ENCODE data around the gene CHCHD3.

Gene CHCHD3

GRCh38 chr7:133108023-133108422 lies 26.1 kb upstream of the CHCHD3 start:
- TF ChIP-seq FOXP2 (optimal IDR thresholded peaks at IDR 0.05; ENCODE audit: borderline replicate concordance, extremely low read depth, extremely low read length, insufficient read depth) = no peak
- no peak for TF ChIP-seq TAF1 (IDR thresholded peaks at IDR 0.05; ENCODE audit: borderline replicate concordance, insufficient read depth, low read length)

GRCh38 chr7:133102276-133103060 lies 20.6 kb upstream of the CHCHD3 start:
- no peak for TF ChIP-seq SIN3A (IDR thresholded peaks at IDR 0.05; ENCODE audit: borderline replicate concordance, insufficient read depth, low read length)
- no peak for TF ChIP-seq POLR2AphosphoS5 (IDR thresholded peaks at IDR 0.05; ENCODE audit: low read depth, low read length)
- TF ChIP-seq FOXP2 (optimal IDR thresholded peaks at IDR 0.05; ENCODE audit: borderline replicate concordance, extremely low read depth, extremely low read length, insufficient read depth) = no peak
- no peak for TF ChIP-seq TAF1 (IDR thresholded peaks at IDR 0.05; ENCODE audit: borderline replicate concordance, insufficient read depth, low read length)
- TF ChIP-seq REST (IDR thresholded peaks at IDR 0.05; ENCODE audit: insufficient read depth in 1 of 2, low read depth in 2 of 2, low read length in 2 of 2) = no peak

- no peak for TF ChIP-seq FOXP2 (optimal IDR thresholded peaks at IDR 0.05; ENCODE audit: borderline replicate concordance, extremely low read depth, extremely low read length, insufficient read depth)
- no peak for TF ChIP-seq SIN3A (IDR thresholded peaks at IDR 0.05; ENCODE audit: borderline replicate concordance, insufficient read depth, low read length)
These were observed 17.9 kb upstream of the CHCHD3 start for GRCh38 chr7:133099633-133100286.

- TF ChIP-seq POLR2AphosphoS5 (IDR thresholded peaks at IDR 0.05; ENCODE audit: low read depth, low read length) (no peak), REST (IDR thresholded peaks at IDR 0.05; ENCODE audit: insufficient read depth in 1 of 2, low read depth in 2 of 2, low read length in 2 of 2) (no peak)
These were observed 13.3 kb upstream of the CHCHD3 start for GRCh38 chr7:133095119-133095671.

GRCh38 chr7:133091943-133092464 lies 10.1 kb upstream of the CHCHD3 start:
- TF ChIP-seq SIN3A (IDR thresholded peaks at IDR 0.05; ENCODE audit: borderline replicate concordance, insufficient read depth, low read length) = no peak
- no peak for TF ChIP-seq TAF1 (IDR thresholded peaks at IDR 0.05; ENCODE audit: borderline replicate concordance, insufficient read depth, low read length)
- TF ChIP-seq FOXP2 (optimal IDR thresholded peaks at IDR 0.05; ENCODE audit: borderline replicate concordance, extremely low read depth, extremely low read length, insufficient read depth) = no peak
- TF ChIP-seq REST (IDR thresholded peaks at IDR 0.05; ENCODE audit: insufficient read depth in 1 of 2, low read depth in 2 of 2, low read length in 2 of 2) = no peak
- TF ChIP-seq POLR2AphosphoS5 (IDR thresholded peaks at IDR 0.05; ENCODE audit: low read depth, low read length) = no peak

- no peak for TF ChIP-seq REST (IDR thresholded peaks at IDR 0.05; ENCODE audit: insufficient read depth in 1 of 2, low read depth in 2 of 2, low read length in 2 of 2)
- no peak for TF ChIP-seq SIN3A (IDR thresholded peaks at IDR 0.05; ENCODE audit: borderline replicate concordance, insufficient read depth, low read length)
- no peak for TF ChIP-seq TAF1 (IDR thresholded peaks at IDR 0.05; ENCODE audit: borderline replicate concordance, insufficient read depth, low read length)
- TF ChIP-seq POLR2AphosphoS5 (IDR thresholded peaks at IDR 0.05; ENCODE audit: low read depth, low read length) = no peak
- no peak for TF ChIP-seq FOXP2 (optimal IDR thresholded peaks at IDR 0.05; ENCODE audit: borderline replicate concordance, extremely low read depth, extremely low read length, insufficient read depth)
These were observed 488 bp upstream of the CHCHD3 start for GRCh38 chr7:133082390-133082766.
